Measurements from ENCODE around the gene LPAR1.

- no peak for TF ChIP-seq CTBP1 (IDR thresholded peaks at IDR 0.05; ENCODE audit: borderline replicate concordance)
- TF ChIP-seq SP1 (IDR thresholded peaks at IDR 0.05) = no peak
- no peak for TF ChIP-seq SUZ12 (IDR thresholded peaks at IDR 0.05)
- no peak for TF ChIP-seq NFRKB (IDR thresholded peaks at IDR 0.05)
- no peak for TF ChIP-seq ARNT (IDR thresholded peaks at IDR 0.05)
- TF ChIP-seq BHLHE40 (IDR thresholded peaks at IDR 0.05; ENCODE audit: borderline replicate concordance) = no peak
- TF ChIP-seq HDGF (IDR thresholded peaks at IDR 0.05; ENCODE audit: borderline replicate concordance) = no peak
Measured at GRCh38 chr9:110856772-110857171, 181.5 kb downstream of the LPAR1 start.
